Measurements from ENCODE around the gene LCOR. TPM values are rescaled to one million over a fixed set of nuclear protein-coding genes. Genes with fewer than 3 reads are reported as not detected.
A peak's percentile ranks its signal among the peaks of the same experiment; 100 is the strongest.

Gene LCOR
- total RNA-seq, 2 experiments from 2014 or later = 15.0 to 18.2 TPM

GRCh38 chr10:96863922-96864543 lies 31.9 kb downstream of the LCOR start:
- CTCF ChIA-PET = no interaction called here
- POLR2A ChIA-PET = no interaction called here
- intact Hi-C loops (cut with micrococcal nuclease) = no loop called here
- H3K36me3 Mint-ChIP-seq = peaks cover 13% of the 10 kb centered on the region
- H3K9me3 Mint-ChIP-seq = no peaks in the 10 kb centered on the region
- no peak overlapping the region for H3K4me3 Mint-ChIP-seq
- H3K27ac Mint-ChIP-seq = peak overlapping the region; percentile 30
- H3K27me3 Mint-ChIP-seq = no peaks in the 10 kb centered on the region
- peaks cover 28% of the 10 kb centered on the region for H3K4me1 Mint-ChIP-seq (ENCODE audit: low read depth)
- DNase-seq = no peak

- no peak for DNase-seq
- Mint-ChIP-seq H3K27me3 (no peaks in the 10 kb centered on the region), H3K4me3 (no peak overlapping the region), H3K9me3 (no peaks in the 10 kb centered on the region), H3K36me3 (peaks cover 3% of the 10 kb centered on the region), H3K27ac (peak overlapping the region; percentile 69), H3K4me1 (ENCODE audit: low read depth) (peaks cover 38% of the 10 kb centered on the region)
- POLR2A ChIA-PET = no interaction called here
- intact Hi-C loops (cut with micrococcal nuclease) = no loop called here
- CTCF ChIA-PET = interaction anchor here (0.8 to 0.9 kb wide), 2 partner anchors 22 to 164 kb away, joined by 3 read pairs; no protein-coding TSS in a partner anchor
Observed at GRCh38 chr10:96873086-96873485, 41.0 kb downstream of the LCOR start.

- no peaks in the 10 kb centered on the region for H3K9me3 Mint-ChIP-seq
- H3K27me3 Mint-ChIP-seq = no peaks in the 10 kb centered on the region
- H3K27ac Mint-ChIP-seq = peak overlapping the region; percentile 69
- peaks cover 45% of the 10 kb centered on the region for H3K4me1 Mint-ChIP-seq (ENCODE audit: low read depth)
- no peak overlapping the region for H3K4me3 Mint-ChIP-seq
- H3K36me3 Mint-ChIP-seq = peaks cover 8% of the 10 kb centered on the region
- DNase-seq = no peak
- ChIA-PET POLR2A (no interaction called here), CTCF (interaction anchor here (0.8 kb wide), 1 partner anchor 163 kb away, joined by 3 read pairs; no protein-coding TSS in a partner anchor)
- intact Hi-C loops (cut with micrococcal nuclease) = no loop called here
Observed at GRCh38 chr10:96873756-96874467, 41.8 kb downstream of the LCOR start.

- Mint-ChIP-seq H3K27me3 (no peaks in the 10 kb centered on the region), H3K9me3 (no peaks in the 10 kb centered on the region), H3K4me3 (no peak overlapping the region), H3K4me1 (ENCODE audit: low read depth) (peaks cover 50% of the 10 kb centered on the region), H3K36me3 (peaks cover 12% of the 10 kb centered on the region), H3K27ac (no peak overlapping the region)
- no peak for DNase-seq
- ChIA-PET CTCF (interaction anchor here (1.0 kb wide), 1 partner anchor 357 kb away, joined by 3 read pairs; no protein-coding TSS in a partner anchor), POLR2A (no interaction called here)
- intact Hi-C loops (cut with micrococcal nuclease) = no loop called here
Observed at GRCh38 chr10:96878057-96878456, 46.0 kb downstream of the LCOR start.

- POLR2A ChIA-PET = no interaction called here
Observed at GRCh38 chr10:96880575-96880974, 48.5 kb downstream of the LCOR start.

GRCh38 chr10:96889415-96890171 lies 57.5 kb downstream of the LCOR start:
- H3K27ac Mint-ChIP-seq = no peak overlapping the region
- no peak for DNase-seq
- intact Hi-C loops (cut with micrococcal nuclease) = no loop called here
- H3K4me1 Mint-ChIP-seq (ENCODE audit: low read depth) = peaks cover 36% of the 10 kb centered on the region
- no peaks in the 10 kb centered on the region for H3K27me3 Mint-ChIP-seq
- no peak overlapping the region for H3K4me3 Mint-ChIP-seq
- peaks cover 35% of the 10 kb centered on the region for H3K9me3 Mint-ChIP-seq
- H3K36me3 Mint-ChIP-seq = peaks cover 43% of the 10 kb centered on the region
- POLR2A ChIA-PET = no interaction called here
- CTCF ChIA-PET = no interaction called here

More at GRCh38 chr10:96880575-96880974, 48.5 kb downstream of the LCOR start:
- no peak overlapping the region for H3K4me3 Mint-ChIP-seq
- H3K9me3 Mint-ChIP-seq = no peaks in the 10 kb centered on the region
- CTCF ChIA-PET = no interaction called here
- no peak overlapping the region for H3K27ac Mint-ChIP-seq
- no peak for DNase-seq
- peaks cover 9% of the 10 kb centered on the region for H3K36me3 Mint-ChIP-seq
- peaks cover 44% of the 10 kb centered on the region for H3K4me1 Mint-ChIP-seq (ENCODE audit: low read depth)
- intact Hi-C loops (cut with micrococcal nuclease) = no loop called here
- no peaks in the 10 kb centered on the region for H3K27me3 Mint-ChIP-seq

GRCh38 chr10:96890172-96890513 lies 58.0 kb downstream of the LCOR start:
- intact Hi-C loops (cut with micrococcal nuclease) = no loop called here
- no peak overlapping the region for H3K4me3 Mint-ChIP-seq
- ChIA-PET POLR2A (no interaction called here), CTCF (no interaction called here)
- H3K27ac Mint-ChIP-seq = no peak overlapping the region
- DNase-seq = no peak
- no peaks in the 10 kb centered on the region for H3K27me3 Mint-ChIP-seq
- H3K9me3 Mint-ChIP-seq = peaks cover 35% of the 10 kb centered on the region
- H3K4me1 Mint-ChIP-seq (ENCODE audit: low read depth) = peaks cover 38% of the 10 kb centered on the region
- H3K36me3 Mint-ChIP-seq = peaks cover 43% of the 10 kb centered on the region

GRCh38 chr10:96890580-96890979 lies 58.5 kb downstream of the LCOR start:
- H3K27ac Mint-ChIP-seq = no peak overlapping the region
- no peaks in the 10 kb centered on the region for H3K27me3 Mint-ChIP-seq
- ChIA-PET POLR2A (no interaction called here), CTCF (no interaction called here)
- intact Hi-C loops (cut with micrococcal nuclease) = no loop called here
- no peak overlapping the region for H3K4me3 Mint-ChIP-seq
- H3K9me3 Mint-ChIP-seq = peaks cover 35% of the 10 kb centered on the region
- H3K36me3 Mint-ChIP-seq = peaks cover 43% of the 10 kb centered on the region
- H3K4me1 Mint-ChIP-seq (ENCODE audit: low read depth) = peaks cover 41% of the 10 kb centered on the region
- no peak for DNase-seq

- H3K27me3 Mint-ChIP-seq = no peaks in the 10 kb centered on the region
- peaks cover 35% of the 10 kb centered on the region for H3K9me3 Mint-ChIP-seq
- POLR2A ChIA-PET = no interaction called here
- peaks cover 40% of the 10 kb centered on the region for H3K36me3 Mint-ChIP-seq
- H3K4me1 Mint-ChIP-seq (ENCODE audit: low read depth) = peaks cover 49% of the 10 kb centered on the region
- intact Hi-C loops (cut with micrococcal nuclease) = no loop called here
- no peak overlapping the region for H3K4me3 Mint-ChIP-seq
- CTCF ChIA-PET = no interaction called here
- H3K27ac Mint-ChIP-seq = no peak overlapping the region
- no peak for DNase-seq
Observed at GRCh38 chr10:96891840-96892239, 59.7 kb downstream of the LCOR start.

GRCh38 chr10:96895662-96896424 lies 63.7 kb downstream of the LCOR start:
- Mint-ChIP-seq H3K27ac (no peak overlapping the region), H3K36me3 (peaks cover 20% of the 10 kb centered on the region), H3K27me3 (no peaks in the 10 kb centered on the region), H3K4me3 (no peak overlapping the region), H3K9me3 (peaks cover 15% of the 10 kb centered on the region), H3K4me1 (ENCODE audit: low read depth) (peaks cover 51% of the 10 kb centered on the region)
- ChIA-PET POLR2A (no interaction called here), CTCF (interaction anchor here (1.9 kb wide), 1 partner anchor 15 kb away, joined by 6 read pairs; no protein-coding TSS in a partner anchor)
- no peak for DNase-seq
- intact Hi-C loops (cut with micrococcal nuclease) = loop anchor here (5.0 kb wide), 3 partner anchors 64 to 309 kb away; partner anchors contain the start of genes LCOR and TM9SF3

- intact Hi-C loops (cut with micrococcal nuclease) = loop anchor here (5.0 kb wide), 3 partner anchors 65 to 310 kb away; partner anchors contain the start of genes LCOR and TM9SF3
- Mint-ChIP-seq H3K4me3 (no peak overlapping the region), H3K9me3 (peaks cover 7% of the 10 kb centered on the region), H3K27me3 (no peaks in the 10 kb centered on the region), H3K36me3 (peaks cover 13% of the 10 kb centered on the region), H3K4me1 (ENCODE audit: low read depth) (peaks cover 48% of the 10 kb centered on the region), H3K27ac (peak overlapping the region; percentile 43)
- POLR2A ChIA-PET = no interaction called here
- no peak for DNase-seq
- CTCF ChIA-PET = interaction anchor here (0.7 to 1.3 kb wide), 3 partner anchors 13 to 140 kb away, joined by 3 to 4 read pairs (median 4); no protein-coding TSS in a partner anchor
Observed at GRCh38 chr10:96896884-96897589, 64.9 kb downstream of the LCOR start.
